Effector memory CD4-positive, alpha-beta T cell (primary cell): ENCODE results near the gene PPFIA3.

ENCODE experiments used
- DNase-seq, 3 donors: peaks; one replicate each; pipeline ENCODE4 v3.0.0-alpha.2; 2020
- H3K27ac ChIP-seq: 2 replicates; pipeline ENCODE4 v1.7.0; 2013; ENCODE audit warnings: mild to moderate bottlenecking, low read length, moderate library complexity; ENCODE audit not compliant: insufficient read depth, poor library complexity, severe bottlenecking
- H3K27me3 ChIP-seq: replicated peaks from 2 replicates; pipeline ENCODE4 v1.7.0; 2013; ENCODE audit warnings: mild to moderate bottlenecking, low read length; ENCODE audit not compliant: insufficient read depth, control insufficient read depth, poor library complexity, severe bottlenecking
- H3K36me3 ChIP-seq: 2 replicates; pipeline ENCODE4 v1.7.0; 2013; ENCODE audit warnings: mild to moderate bottlenecking, low read length, moderate library complexity; ENCODE audit not compliant: control insufficient read depth, insufficient read depth
- H3K4me1 ChIP-seq: 2 replicates; pipeline ENCODE4 v1.7.0; 2013; ENCODE audit warnings: low read length, mild to moderate bottlenecking; ENCODE audit not compliant: control insufficient read depth, insufficient read depth, poor library complexity, severe bottlenecking
- H3K4me3 ChIP-seq: 2 replicates; pipeline ENCODE4 v1.7.0; 2013; ENCODE audit warnings: low read length, low read depth, mild to moderate bottlenecking; ENCODE audit not compliant: insufficient read depth, poor library complexity, severe bottlenecking
- H3K9me3 ChIP-seq: 2 replicates; pipeline ENCODE4 v1.7.0; 2013; ENCODE audit warnings: mild to moderate bottlenecking, low read length, moderate library complexity; ENCODE audit not compliant: control insufficient read depth

The PPFIA3 gene

DNA sequence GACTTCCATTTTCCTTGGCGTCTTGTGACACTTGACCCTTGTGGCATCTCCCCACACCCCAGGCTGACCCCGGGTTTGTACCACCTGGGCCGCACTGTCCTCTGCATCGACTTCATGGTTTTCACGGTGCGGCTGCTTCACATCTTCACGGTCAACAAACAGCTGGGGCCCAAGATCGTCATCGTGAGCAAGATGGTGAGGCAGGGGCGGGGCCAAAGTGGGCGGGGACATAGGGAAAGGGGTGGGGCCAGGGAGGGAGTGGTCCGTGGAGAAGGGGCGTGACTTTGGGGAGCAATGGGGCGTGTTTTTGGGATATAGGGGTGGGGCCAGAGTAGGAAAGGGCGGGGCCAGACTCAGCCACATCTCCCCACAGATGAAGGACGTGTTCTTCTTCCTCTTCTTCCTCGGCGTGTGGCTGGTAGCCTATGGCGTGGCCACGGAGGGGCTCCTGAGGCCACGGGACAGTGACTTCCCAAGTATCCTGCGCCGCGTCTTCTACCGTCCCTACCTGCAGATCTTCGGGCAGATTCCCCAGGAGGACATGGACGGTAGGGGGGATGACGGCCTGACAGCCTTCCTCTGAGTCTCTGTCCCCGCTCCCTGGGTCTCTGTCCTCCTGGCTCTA, 81.0 kb downstream of the PPFIA3 start:
- DNase-seq: no peak
- H3K27me3 ChIP-seq: no peaks in the 10 kb centered on the region
- no peak overlapping the region for H3K27ac ChIP-seq
- H3K36me3 ChIP-seq: no peaks in the 10 kb centered on the region
- H3K9me3 ChIP-seq: no peaks in the 10 kb centered on the region
- no peaks in the 10 kb centered on the region for H3K4me1 ChIP-seq
- H3K4me3 ChIP-seq: no peak overlapping the region
